Adrenal gland (tissue), 5 donors: ENCODE measurements around the gene PDPN.

Experiments
- POLR2A ChIP-seq, 2 donors: fragments of 450-650 bp; IDR thresholded peaks; one replicate each; pipeline ENCODE4 v1.6.1; 2017; ENCODE audit warnings: antibody characterized with exemption in 2 of 2, mild to moderate bottlenecking in 2 of 2, moderate library complexity in 1 of 2
- TF ChIP-seq, protein P1 (sequence below), 6 experiments: fragments of 450-650 bp in 4 of 6; fragments of 200-600 bp in 2 of 6; sonication (generic) in 1 of 6; IDR thresholded peaks; 1 replicate in 5 of 6; 2 replicates in 1 of 6; pipeline versions ENCODE4 v1.5.1 to v1.8.0; 2016 to 2021; ENCODE audit warnings: antibody characterized with exemption in 6 of 6, mild to moderate bottlenecking in 2 of 6, moderate library complexity in 1 of 6
- donor health status: DM: no; HTN: no; CAD: no.

DNA sequence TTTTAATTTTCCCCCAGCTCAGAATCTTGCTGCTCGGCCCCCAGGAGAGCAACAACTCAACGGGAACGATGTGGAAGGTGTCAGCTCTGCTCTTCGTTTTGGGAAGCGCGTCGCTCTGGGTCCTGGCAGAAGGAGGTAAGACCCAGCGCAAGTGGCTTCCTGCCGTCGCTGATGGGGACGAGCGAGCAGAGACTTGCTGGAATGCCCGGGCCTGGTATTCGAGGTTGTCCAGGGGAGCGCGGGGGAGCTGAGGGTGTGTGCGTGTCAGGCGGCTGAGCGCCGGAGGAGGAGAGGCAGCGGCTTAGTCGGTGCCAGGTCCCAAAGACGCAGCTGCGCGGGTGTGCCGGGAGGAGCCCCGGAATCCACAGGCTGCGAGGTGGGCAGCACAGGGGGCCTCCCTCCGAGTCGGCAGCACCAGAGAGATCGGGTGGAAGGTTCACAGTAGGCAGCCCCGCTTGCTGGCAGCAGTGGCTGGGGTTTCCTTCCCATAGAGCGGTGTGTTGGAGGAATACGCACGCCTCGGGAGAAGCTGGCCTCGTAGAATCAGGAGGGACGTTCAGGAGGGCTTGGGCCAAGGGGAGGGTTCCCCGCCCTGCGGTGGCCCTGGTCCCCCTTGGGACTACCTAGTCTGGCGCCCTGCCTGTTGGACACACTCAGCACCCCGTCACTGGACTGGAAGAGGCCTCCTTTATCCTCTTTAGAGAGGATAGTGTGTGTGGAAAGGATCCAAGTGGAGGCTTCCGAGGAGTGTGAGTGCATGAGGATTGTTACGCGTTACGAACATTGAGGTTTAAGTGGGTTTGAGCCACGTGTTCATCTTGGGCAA lies 547 bp downstream of the PDPN start:
- TF ChIP-seq, protein P1, sequence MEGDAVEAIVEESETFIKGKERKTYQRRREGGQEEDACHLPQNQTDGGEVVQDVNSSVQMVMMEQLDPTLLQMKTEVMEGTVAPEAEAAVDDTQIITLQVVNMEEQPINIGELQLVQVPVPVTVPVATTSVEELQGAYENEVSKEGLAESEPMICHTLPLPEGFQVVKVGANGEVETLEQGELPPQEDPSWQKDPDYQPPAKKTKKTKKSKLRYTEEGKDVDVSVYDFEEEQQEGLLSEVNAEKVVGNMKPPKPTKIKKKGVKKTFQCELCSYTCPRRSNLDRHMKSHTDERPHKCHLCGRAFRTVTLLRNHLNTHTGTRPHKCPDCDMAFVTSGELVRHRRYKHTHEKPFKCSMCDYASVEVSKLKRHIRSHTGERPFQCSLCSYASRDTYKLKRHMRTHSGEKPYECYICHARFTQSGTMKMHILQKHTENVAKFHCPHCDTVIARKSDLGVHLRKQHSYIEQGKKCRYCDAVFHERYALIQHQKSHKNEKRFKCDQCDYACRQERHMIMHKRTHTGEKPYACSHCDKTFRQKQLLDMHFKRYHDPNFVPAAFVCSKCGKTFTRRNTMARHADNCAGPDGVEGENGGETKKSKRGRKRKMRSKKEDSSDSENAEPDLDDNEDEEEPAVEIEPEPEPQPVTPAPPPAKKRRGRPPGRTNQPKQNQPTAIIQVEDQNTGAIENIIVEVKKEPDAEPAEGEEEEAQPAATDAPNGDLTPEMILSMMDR (IDR thresholded peaks at IDR 0.05), result no peak
- TF ChIP-seq POLR2A (IDR thresholded peaks at IDR 0.05), result no peak
